ENCODE data around the gene EFCAB6. TPM values are rescaled to one million over a fixed set of nuclear protein-coding genes. Genes with fewer than 3 reads are reported as not detected.

The EFCAB6 gene
- total RNA-seq, 1 experiment from 2014 or later = 0.52 TPM

DNA sequence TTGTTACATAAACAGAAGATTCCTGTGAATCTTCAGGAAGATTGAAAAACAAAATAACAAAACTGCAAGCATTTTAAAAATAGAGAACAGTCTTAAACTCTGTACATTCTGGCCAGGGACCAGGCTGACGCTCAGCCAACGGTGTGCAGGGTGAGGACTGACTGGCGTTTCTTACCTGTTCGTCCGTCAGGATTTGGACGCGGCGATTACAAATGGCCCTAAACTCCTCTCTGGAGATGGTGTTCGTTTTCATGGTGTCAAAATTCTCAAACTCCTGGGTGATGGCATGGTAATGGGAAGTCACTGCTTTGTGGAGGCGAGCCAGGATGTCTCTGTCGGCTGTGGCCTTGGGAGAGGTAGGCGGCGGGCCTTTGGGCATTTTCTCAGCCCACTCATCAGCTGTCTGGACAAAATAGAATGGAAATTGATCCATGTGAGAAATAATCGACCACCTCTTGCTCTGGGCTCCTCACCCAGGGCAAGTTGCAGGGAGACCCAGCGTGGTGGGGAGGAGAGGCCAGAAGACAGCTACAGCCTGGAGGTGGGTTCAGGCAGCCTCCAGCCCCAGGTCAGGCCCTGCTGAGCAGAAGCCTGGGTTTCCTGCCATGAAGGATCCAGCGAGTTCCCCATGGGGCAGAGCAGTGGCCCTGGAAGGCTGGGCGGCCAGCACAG lies 257.3 kb downstream of the EFCAB6 start:
- RAD21 ChIA-PET (ENCODE audit: low non-redundant PET in 1 of 2, low total read pairs in 2 of 2, uncharacterized antibody in 2 of 2, unreplicated experiment in 2 of 2) = no interaction called here
- intact Hi-C loops (cut with micrococcal nuclease) = no loop called here

More for the DNA sequence above, 257.3 kb downstream of the EFCAB6 start:
- H3K27me3 ChIP-seq (ENCODE audit: insufficient read depth, low read length) = peaks cover 15% of the 10 kb centered on the region
- H3K9me2 ChIP-seq (ENCODE audit: insufficient read depth) = no peaks in the 10 kb centered on the region
- H3K79me2 ChIP-seq (ENCODE audit: insufficient read depth, low read length) = no peaks in the 10 kb centered on the region
- no peaks in the 10 kb centered on the region for H3K9me3 ChIP-seq (ENCODE audit: control insufficient read depth in 1 of 2, insufficient read depth in 1 of 2, low read depth in 1 of 2, low read length in 2 of 2)
- H3K4me2 ChIP-seq (ENCODE audit: low read length) = no peak overlapping the region
- no peak overlapping the region for H3K4me3 ChIP-seq (replicated peaks in 1 of 2; ENCODE audit: low read depth in 1 of 2, low read length in 2 of 2)
- TF ChIP-seq SRF (IDR thresholded peaks at IDR 0.05; ENCODE audit: low read depth) (no peak), ZNF274 (IDR thresholded peaks at IDR 0.05; ENCODE audit: low read depth, low read length) (no peak), SP1 (IDR thresholded peaks at IDR 0.05; ENCODE audit: low read depth) (no peak), EZH2phosphoT487 (IDR thresholded peaks at IDR 0.05; ENCODE audit: borderline replicate concordance) (no peak), YY1 (IDR thresholded peaks at IDR 0.05; ENCODE audit: extremely low read depth, insufficient replicate concordance, low read depth, low read length) (no peak), CBX3 (IDR thresholded peaks at IDR 0.05; ENCODE audit: low read depth) (no peak), EZH2 (IDR thresholded peaks at IDR 0.05) (no peak)
- TF ChIP-seq, protein P1, sequence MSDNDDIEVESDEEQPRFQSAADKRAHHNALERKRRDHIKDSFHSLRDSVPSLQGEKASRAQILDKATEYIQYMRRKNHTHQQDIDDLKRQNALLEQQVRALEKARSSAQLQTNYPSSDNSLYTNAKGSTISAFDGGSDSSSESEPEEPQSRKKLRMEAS (IDR thresholded peaks at IDR 0.05) = no peak
- TF ChIP-seq, protein P2, sequence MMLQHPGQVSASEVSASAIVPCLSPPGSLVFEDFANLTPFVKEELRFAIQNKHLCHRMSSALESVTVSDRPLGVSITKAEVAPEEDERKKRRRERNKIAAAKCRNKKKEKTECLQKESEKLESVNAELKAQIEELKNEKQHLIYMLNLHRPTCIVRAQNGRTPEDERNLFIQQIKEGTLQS (IDR thresholded peaks at IDR 0.05) = no peak
- TF ChIP-seq, protein P3, sequence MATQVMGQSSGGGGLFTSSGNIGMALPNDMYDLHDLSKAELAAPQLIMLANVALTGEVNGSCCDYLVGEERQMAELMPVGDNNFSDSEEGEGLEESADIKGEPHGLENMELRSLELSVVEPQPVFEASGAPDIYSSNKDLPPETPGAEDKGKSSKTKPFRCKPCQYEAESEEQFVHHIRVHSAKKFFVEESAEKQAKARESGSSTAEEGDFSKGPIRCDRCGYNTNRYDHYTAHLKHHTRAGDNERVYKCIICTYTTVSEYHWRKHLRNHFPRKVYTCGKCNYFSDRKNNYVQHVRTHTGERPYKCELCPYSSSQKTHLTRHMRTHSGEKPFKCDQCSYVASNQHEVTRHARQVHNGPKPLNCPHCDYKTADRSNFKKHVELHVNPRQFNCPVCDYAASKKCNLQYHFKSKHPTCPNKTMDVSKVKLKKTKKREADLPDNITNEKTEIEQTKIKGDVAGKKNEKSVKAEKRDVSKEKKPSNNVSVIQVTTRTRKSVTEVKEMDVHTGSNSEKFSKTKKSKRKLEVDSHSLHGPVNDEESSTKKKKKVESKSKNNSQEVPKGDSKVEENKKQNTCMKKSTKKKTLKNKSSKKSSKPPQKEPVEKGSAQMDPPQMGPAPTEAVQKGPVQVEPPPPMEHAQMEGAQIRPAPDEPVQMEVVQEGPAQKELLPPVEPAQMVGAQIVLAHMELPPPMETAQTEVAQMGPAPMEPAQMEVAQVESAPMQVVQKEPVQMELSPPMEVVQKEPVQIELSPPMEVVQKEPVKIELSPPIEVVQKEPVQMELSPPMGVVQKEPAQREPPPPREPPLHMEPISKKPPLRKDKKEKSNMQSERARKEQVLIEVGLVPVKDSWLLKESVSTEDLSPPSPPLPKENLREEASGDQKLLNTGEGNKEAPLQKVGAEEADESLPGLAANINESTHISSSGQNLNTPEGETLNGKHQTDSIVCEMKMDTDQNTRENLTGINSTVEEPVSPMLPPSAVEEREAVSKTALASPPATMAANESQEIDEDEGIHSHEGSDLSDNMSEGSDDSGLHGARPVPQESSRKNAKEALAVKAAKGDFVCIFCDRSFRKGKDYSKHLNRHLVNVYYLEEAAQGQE (IDR thresholded peaks at IDR 0.05; ENCODE audit: low read depth) = no peak
- ChIA-PET POLR2A (no interaction called here), CTCF (no interaction called here)
- no peak for ATAC-seq
- H3K4me1 ChIP-seq (ENCODE audit: control insufficient read depth in 1 of 2, insufficient read depth in 2 of 2, low read length in 2 of 2) = no peaks in the 10 kb centered on the region
- no peaks in the 10 kb centered on the region for H4K20me1 ChIP-seq (ENCODE audit: insufficient read depth)
- no peak overlapping the region for H3K27ac ChIP-seq (ENCODE audit: low read depth, low read length)
- no peaks in the 10 kb centered on the region for H3K36me3 ChIP-seq (ENCODE audit: control insufficient read depth in 1 of 2, insufficient read depth in 2 of 2, low read length in 2 of 2)
- no peak overlapping the region for H3K9ac ChIP-seq (ENCODE audit: low read length)
- no peak for DNase-seq (ENCODE audit: low read depth, low spot score)
- BruUV-seq (replicated peaks) = no TSS peak
- no peak overlapping the region for H2AFZ ChIP-seq (ENCODE audit: low read depth, low read length, poor library complexity, severe bottlenecking)
